DOHH2 (cell line): ENCODE data around the gene TATDN2.

ENCODE experiments used
- H3F3A ChIP-seq: fragments of 200-600 bp; sonication (generic), shearing (Covaris generic); 2 replicates; pipeline ENCODE4 v1.6.0; 2016; ENCODE audit warnings: antibody characterized with exemption, mild to moderate bottlenecking; ENCODE audit not compliant: control insufficient read depth, insufficient read depth
- H3K27ac ChIP-seq: fragments of 200-600 bp; sonication (generic); 2 replicates; pipeline ENCODE4 v1.5.1; 2014; ENCODE audit warnings: low read depth, mild to moderate bottlenecking, low read length, moderate library complexity
- H3K27me3 ChIP-seq: fragments of 200-600 bp; sonication (generic); 2 replicates; pipeline ENCODE4 v1.6.1; 2014; ENCODE audit warnings: mild to moderate bottlenecking, low read length, mixed read lengths; ENCODE audit not compliant: control insufficient read depth
- H3K36me3 ChIP-seq: fragments of 200-600 bp; sonication (generic); 2 replicates; pipeline ENCODE4 v1.6.1; 2014; ENCODE audit warnings: mild to moderate bottlenecking, low read length, moderate library complexity, mixed read lengths; ENCODE audit not compliant: control insufficient read depth
- H3K4me1 ChIP-seq: fragments of 200-600 bp; sonication (generic); 2 replicates; pipeline ENCODE4 v1.6.1; 2014; ENCODE audit warnings: mild to moderate bottlenecking, low read length, mixed read lengths; ENCODE audit not compliant: control insufficient read depth
- H3K4me2 ChIP-seq: fragments of 200-600 bp; sonication (generic); 2 replicates; pipeline ENCODE4 v1.6.0; 2014; ENCODE audit warnings: mild to moderate bottlenecking, low read length, moderate library complexity
- H3K4me3 ChIP-seq: fragments of 200-600 bp; sonication (generic); 2 replicates; pipeline ENCODE4 v1.5.1; 2014; ENCODE audit warnings: mild to moderate bottlenecking, low read length, mixed read lengths
- H3K79me2 ChIP-seq: fragments of 200-600 bp; sonication (generic); 2 replicates; pipeline ENCODE4 v1.6.1; 2014; ENCODE audit warnings: mild to moderate bottlenecking, low read length, mixed read lengths; ENCODE audit not compliant: control insufficient read depth
- H3K9me2 ChIP-seq: fragments of 200-600 bp; sonication (generic); replicated peaks from 2 replicates; pipeline ENCODE4 v1.6.1; 2014; ENCODE audit warnings: mild to moderate bottlenecking, low read length, mixed read lengths; ENCODE audit not compliant: control insufficient read depth
- H3K9me3 ChIP-seq: fragments of 200-600 bp; sonication (generic); 2 replicates; pipeline ENCODE4 v1.6.1; 2014; ENCODE audit warnings: antibody characterized with exemption, low read length, mixed read lengths; ENCODE audit not compliant: control insufficient read depth, insufficient read depth
- H4K20me1 ChIP-seq: fragments of 200-600 bp; sonication (generic); 2 replicates; pipeline ENCODE4 v1.6.0; 2014; ENCODE audit warnings: low read depth, mild to moderate bottlenecking, antibody characterized with exemption, low read length, moderate library complexity; ENCODE audit not compliant: control insufficient read depth, insufficient read depth
- EZH2phosphoT487 ChIP-seq: fragments of 200-600 bp; sonication (generic); IDR thresholded peaks from 2 replicates; pipeline ENCODE4 v1.6.1; 2017; ENCODE audit warnings: borderline replicate concordance, mild to moderate bottlenecking, antibody characterized with exemption, low read length, moderate library complexity, mixed read lengths
- TF ChIP-seq, protein P1 (sequence below): fragments of 200-600 bp; sonication (generic); IDR thresholded peaks from one replicate; pipeline ENCODE4 v1.5.1; 2014; ENCODE audit warnings: antibody characterized with exemption, mild to moderate bottlenecking, low read depth, low read length; ENCODE audit not compliant: poor library complexity, severe bottlenecking

Gene TATDN2

DNA sequence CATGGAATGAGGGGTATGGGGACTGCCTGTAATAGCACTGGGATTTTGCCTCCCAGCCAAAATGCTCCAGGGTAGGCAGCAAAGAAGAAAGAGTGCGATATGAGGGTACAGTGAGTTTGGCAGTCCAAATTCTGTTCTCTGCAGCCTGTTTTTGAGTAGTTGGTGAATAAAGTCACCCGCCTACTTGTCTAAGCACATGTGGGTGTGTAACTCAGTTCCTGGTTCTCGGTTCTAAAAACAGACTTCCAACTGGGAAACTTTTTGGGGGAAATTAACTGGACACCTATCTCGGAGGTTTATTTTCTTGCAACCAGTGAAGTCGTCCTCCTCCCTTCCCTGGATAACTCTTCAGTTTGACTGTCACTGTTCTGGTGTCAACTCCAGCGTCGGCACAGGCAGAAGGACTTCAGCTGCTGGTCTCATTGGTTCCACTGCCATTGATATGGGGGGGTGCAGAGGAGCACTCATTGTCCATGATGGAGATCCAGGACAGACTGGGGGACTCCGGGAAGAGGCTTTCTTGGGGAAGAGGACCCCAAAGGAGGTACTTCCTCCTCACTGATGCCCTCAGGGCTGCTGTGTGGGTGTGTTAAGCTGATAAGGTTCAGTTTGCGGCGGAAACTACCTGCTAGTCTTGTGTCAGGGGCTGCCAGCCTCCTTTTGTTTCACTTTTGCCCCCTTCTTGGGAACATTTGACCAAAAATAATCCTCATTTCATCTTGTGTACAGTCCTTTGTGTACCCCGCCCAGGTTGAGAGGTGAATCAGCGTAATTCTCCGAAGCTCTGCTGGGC is 31.3 kb downstream of the TATDN2 start:
- peaks cover 18% of the 10 kb centered on the region; the same call in 1 of the 2 replicates for H4K20me1 ChIP-seq
- peaks cover 2% of the 10 kb centered on the region for H3K4me1 ChIP-seq
- no peak overlapping the region for H3K4me2 ChIP-seq

DNA sequence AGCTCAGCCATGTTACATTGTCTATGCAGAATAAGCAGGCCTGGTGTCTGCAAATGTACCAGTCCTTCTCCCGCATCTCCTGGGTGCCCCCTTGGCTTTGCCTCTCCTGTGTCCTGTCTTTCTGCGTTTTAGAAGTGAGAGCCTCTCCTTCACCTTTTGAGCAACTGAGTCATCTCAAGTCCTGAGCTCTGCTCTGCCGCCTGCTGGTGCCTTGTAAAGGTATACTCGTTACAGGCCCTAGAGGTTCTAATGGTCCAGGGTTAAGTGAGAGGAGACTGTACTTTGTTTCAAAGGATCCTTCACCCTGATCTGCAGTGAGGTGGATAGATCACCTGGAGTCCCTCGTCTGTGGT is 31.9 kb downstream of the TATDN2 start:
- no peak for TF ChIP-seq EZH2phosphoT487
- TF ChIP-seq, protein P1, sequence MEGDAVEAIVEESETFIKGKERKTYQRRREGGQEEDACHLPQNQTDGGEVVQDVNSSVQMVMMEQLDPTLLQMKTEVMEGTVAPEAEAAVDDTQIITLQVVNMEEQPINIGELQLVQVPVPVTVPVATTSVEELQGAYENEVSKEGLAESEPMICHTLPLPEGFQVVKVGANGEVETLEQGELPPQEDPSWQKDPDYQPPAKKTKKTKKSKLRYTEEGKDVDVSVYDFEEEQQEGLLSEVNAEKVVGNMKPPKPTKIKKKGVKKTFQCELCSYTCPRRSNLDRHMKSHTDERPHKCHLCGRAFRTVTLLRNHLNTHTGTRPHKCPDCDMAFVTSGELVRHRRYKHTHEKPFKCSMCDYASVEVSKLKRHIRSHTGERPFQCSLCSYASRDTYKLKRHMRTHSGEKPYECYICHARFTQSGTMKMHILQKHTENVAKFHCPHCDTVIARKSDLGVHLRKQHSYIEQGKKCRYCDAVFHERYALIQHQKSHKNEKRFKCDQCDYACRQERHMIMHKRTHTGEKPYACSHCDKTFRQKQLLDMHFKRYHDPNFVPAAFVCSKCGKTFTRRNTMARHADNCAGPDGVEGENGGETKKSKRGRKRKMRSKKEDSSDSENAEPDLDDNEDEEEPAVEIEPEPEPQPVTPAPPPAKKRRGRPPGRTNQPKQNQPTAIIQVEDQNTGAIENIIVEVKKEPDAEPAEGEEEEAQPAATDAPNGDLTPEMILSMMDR = peak; percentile 36
- H3K4me3 ChIP-seq = no peak overlapping the region
- H3F3A ChIP-seq = no peaks in the 10 kb centered on the region; the same call in 1 of the 2 replicates
- peaks cover 42% of the 10 kb centered on the region for H3K79me2 ChIP-seq
- no peaks in the 10 kb centered on the region for H3K9me3 ChIP-seq
- 0 out of 2 replicates have a peak, but pooled peaks cover 3% of the 10 kb centered on the region for H3K4me1 ChIP-seq
- peaks cover 89% of the 10 kb centered on the region for H3K36me3 ChIP-seq
- no peaks in the 10 kb centered on the region for H3K27me3 ChIP-seq
- H3K4me2 ChIP-seq = no peak overlapping the region
- peaks cover 17% of the 10 kb centered on the region; the same call in 1 of the 2 replicates for H4K20me1 ChIP-seq
- no peak overlapping the region for H3K27ac ChIP-seq
- no peaks in the 10 kb centered on the region for H3K9me2 ChIP-seq

More for the DNA sequence above, 31.3 kb downstream of the TATDN2 start:
- H3F3A ChIP-seq = no peaks in the 10 kb centered on the region
- H3K9me2 ChIP-seq = no peaks in the 10 kb centered on the region
- no peak overlapping the region for H3K27ac ChIP-seq
- H3K9me3 ChIP-seq = no peaks in the 10 kb centered on the region
- H3K79me2 ChIP-seq = peaks cover 47% of the 10 kb centered on the region
- H3K36me3 ChIP-seq = peaks cover 87% of the 10 kb centered on the region
- no peak for TF ChIP-seq EZH2phosphoT487
- TF ChIP-seq, protein P1 = no peak
- H3K4me3 ChIP-seq = no peak overlapping the region
- no peaks in the 10 kb centered on the region for H3K27me3 ChIP-seq

DNA sequence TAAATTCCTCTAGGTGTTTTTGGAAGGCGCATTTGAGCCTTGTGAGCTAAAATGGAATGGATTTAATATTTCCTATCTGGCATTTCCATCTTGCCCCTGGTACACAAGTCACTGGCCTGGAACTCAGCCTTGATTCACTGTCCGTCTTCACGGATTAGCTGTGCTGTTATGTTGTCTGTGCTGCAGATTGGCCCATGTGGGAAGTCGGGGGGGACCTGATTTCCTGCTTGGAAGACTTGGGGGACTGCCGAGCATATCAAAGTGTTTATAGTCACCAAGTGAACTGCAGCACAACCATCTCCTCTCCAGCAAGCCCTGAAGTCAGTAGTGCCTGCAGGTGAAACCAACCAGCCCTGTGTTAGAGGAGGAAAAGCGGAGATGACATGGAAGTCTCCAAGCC is 32.3 kb downstream of the TATDN2 start:
- Histone ChIP-seq H4K20me1 (peaks cover 14% of the 10 kb centered on the region; the same call in 1 of the 2 replicates), H3K27me3 (no peaks in the 10 kb centered on the region), H3K27ac (no peak overlapping the region), H3K36me3 (peaks cover 87% of the 10 kb centered on the region), H3K9me3 (no peaks in the 10 kb centered on the region), H3K4me3 (no peak overlapping the region), H3K9me2 (no peaks in the 10 kb centered on the region), H3F3A (peaks cover 1% of the 10 kb centered on the region), H3K4me2 (no peak overlapping the region), H3K4me1 (0 out of 2 replicates have a peak, but pooled peaks cover 3% of the 10 kb centered on the region), H3K79me2 (peaks cover 37% of the 10 kb centered on the region)
- TF ChIP-seq, protein P1 = peak; percentile 8
- no peak for TF ChIP-seq EZH2phosphoT487
